Dermis lymphatic vessel endothelial cell (primary cell): ENCODE measurements around the gene LGALS12. TPM values are rescaled to one million over a fixed set of nuclear protein-coding genes. Genes with fewer than 3 reads are reported as not detected.

Source experiments
- total RNA-seq: library from RNA; depleted of rRNA; stranded (reverse); fragments of >200 nt; gene quantifications from 2 replicates; pipeline ENCODE4 v1.2.1, GENCODE V29; 2014

LGALS12 gene, protein sequence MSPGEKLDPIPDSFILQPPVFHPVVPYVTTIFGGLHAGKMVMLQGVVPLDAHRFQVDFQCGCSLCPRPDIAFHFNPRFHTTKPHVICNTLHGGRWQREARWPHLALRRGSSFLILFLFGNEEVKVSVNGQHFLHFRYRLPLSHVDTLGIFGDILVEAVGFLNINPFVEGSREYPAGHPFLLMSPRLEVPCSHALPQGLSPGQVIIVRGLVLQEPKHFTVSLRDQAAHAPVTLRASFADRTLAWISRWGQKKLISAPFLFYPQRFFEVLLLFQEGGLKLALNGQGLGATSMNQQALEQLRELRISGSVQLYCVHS
- not detected in 2 replicates for total RNA-seq

DNA sequence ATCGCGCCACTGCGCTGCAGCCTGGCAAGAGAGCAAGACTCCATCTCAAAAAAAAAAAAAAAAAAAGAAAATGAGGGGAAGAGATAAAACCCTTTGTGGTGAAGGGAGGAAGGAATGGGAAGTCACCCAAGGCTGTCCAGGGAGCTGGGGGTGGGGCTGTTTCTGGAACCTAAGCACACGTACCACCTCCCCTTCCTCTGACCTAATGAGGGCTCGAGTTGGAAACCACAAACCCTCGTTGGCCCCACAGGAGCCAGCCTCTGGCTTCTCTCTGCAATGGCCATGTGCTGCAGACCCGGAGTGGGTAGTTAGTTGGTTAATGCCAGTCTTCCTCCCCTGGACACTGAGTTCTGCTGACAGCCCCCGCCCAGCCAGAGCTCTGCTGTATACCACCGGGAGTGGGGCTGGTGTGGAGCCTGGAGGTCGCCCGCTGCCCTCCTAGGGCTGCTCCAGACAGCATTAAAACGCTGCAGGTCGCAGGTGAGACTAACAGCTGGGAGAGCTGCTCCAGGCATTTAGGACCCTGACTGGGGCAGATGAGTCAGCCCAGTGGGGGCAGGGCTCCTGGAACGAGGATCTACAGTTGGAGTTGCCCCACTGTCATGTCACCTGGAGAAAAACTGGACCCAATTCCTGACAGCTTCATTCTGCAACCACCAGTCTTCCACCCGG is at the start of gene LGALS12:
TSS of gene LGALS12 (plus strand) at position 228 of the 672 bp plus-strand sequence. CDS start at position 603, 375 bp downstream.

DNA sequence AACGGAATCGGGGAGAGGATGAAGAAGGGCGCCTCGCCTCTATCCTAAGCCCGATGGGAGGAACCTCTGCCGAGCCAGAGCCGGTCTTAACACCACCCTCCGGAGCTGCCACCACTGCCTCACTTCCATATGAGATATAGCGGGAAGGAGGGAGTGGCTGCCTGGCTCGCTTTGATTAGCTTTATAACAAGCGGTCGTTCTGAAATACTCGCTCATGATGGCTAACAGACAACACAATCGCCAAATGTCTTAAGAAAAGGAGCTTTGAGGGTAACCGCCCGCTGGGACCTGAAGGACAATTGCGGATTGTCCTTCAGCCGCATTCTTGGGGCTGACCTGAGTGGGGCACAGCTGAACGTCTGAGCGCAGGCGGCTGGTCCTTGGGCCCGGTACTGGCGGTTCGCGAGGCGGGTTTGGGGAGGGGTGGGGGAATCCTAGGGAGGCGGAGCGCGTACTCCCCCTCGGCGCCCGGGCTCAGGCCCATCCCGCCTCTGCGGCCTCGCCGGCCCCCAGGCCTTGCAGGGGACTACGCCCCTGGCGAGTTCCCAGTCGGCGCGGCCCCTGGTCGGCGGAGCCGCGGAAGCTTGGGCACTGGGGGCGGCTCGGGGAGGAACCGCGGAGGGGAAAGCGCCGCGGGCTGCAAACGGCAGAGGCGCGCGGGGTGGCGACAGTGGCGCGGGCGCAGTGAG is 15.2 kb upstream of the LGALS12 start, which contains the start of gene PLAAT5:
TSS of gene PLAAT5 (minus strand) at position 617 of the 689 bp plus-strand sequence. CDS start at position 484, 133 bp downstream.

DNA sequence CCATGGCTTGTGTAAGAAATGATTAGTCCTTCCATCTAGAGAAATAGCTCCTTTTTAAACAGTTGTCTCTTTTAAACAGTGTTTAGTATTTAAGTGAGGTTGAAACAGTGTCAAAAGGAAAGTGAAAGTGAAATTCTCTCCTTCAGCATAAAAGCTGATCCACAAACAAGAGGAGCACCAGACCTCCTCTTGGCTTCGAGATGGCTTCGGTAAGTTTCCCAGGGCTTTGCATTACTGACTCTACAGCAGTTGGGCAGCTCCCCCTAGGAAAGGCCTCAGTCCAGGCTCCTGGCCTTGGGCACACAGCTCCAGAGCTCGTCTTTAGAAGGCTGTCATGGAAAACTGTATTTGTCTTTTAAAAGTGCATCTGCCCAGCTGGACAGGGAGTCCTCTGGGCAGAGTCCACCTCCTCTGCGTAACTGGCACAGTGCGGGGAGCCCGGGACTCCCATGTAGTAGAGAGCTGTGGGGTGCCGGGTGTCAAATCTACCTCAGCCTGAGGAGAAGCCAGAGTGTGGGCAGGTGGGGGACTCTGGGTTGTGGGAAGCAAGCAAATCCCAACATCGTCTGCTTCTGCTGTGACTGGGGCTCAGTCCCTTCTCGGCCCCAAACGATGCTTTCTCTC is 30.9 kb downstream of the LGALS12 start, which contains the start of gene PLAAT4:
TSS of gene PLAAT4 (plus strand) at position 140 of the 624 bp plus-strand sequence. CDS start at position 201, 61 bp downstream.

DNA sequence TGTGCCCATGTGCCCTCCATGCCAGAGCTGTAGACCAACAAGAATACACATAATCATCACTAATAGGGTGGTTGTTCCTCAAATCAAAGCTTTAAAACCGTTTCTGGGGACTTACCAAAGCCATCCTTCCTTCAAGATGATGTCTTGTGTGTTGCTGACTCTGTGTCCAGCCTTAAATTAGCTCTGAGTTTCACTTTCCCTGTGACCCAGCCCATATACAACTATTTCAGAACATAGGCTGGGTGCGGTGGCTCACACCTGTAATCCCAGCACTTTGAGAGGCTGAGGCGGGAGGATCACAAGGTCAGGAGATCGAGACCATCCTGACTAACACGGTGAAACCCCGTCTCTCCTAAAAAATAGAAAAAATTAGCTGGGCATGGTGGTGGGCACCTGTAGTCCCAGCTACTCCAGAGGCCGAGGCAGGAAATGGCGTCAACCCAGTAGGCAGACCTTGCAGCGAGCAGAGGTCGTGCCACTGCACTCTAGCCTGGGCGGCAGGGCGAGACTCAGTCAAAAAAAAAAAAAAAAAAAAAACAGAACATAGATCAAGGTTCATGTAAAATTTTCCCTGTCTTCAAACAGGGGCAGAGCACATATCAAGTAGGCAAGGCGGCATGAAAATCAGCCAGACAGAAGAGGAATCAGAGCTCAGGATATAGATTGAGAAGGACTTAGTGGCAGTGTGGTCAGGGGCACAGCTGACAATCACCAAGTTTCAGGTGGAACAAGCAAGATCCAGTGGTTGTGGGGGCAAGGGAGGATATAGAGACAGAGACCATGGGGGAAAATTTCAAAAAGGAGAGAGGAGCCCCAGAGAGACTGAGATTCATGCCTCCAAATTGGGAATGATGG is 57.5 kb downstream of the LGALS12 start, which contains the start of gene PLAAT2:
TSS of gene PLAAT2 (minus strand) at position 179 of the 855 bp plus-strand sequence. CDS start at position 124, 55 bp downstream.

Other genes with a start within 250 kb of the LGALS12 start
- not detected in 2 replicates for gene SLC22A9, start 136.3 kb upstream of the LGALS12 start, total RNA-seq
- not detected in 2 replicates for gene PLAAT5, start 14.9 kb upstream of the LGALS12 start, total RNA-seq
- gene PLAAT4, start 30.7 kb downstream of the LGALS12 start, total RNA-seq: 4.8 and 6.3 TPM in 2 replicates
- 0.17 TPM in 1 of 2 replicates, not detected in the other for gene PLAAT2, start 57.3 kb downstream of the LGALS12 start, total RNA-seq
- 102 and 120 TPM in 2 replicates for gene PLAAT3, start 108.3 kb downstream of the LGALS12 start, total RNA-seq
- gene ATL3, start 165.3 kb downstream of the LGALS12 start, total RNA-seq: 107 and 110 TPM in 2 replicates
- gene RTN3, start 175.4 kb downstream of the LGALS12 start, total RNA-seq: 43.7 and 45.6 TPM in 2 replicates